OCI-LY3 (cell line): Measurements from ENCODE around the gene OR5C1.

Experiments used
- CTCF ChIP-seq: fragments of 200-600, 300-600 bp; sonication (generic); IDR thresholded peaks from 2 replicates; pipeline ENCODE4 v1.5.1; 2014; ENCODE audit warnings: antibody characterized with exemption, low read length, low read depth
- EZH2phosphoT487 ChIP-seq: fragments of 200-600 bp; shearing (Covaris generic); IDR thresholded peaks from 2 replicates; pipeline ENCODE4 v1.6.1; 2018; ENCODE audit warnings: antibody characterized with exemption, mixed run types, low read depth

DNA sequence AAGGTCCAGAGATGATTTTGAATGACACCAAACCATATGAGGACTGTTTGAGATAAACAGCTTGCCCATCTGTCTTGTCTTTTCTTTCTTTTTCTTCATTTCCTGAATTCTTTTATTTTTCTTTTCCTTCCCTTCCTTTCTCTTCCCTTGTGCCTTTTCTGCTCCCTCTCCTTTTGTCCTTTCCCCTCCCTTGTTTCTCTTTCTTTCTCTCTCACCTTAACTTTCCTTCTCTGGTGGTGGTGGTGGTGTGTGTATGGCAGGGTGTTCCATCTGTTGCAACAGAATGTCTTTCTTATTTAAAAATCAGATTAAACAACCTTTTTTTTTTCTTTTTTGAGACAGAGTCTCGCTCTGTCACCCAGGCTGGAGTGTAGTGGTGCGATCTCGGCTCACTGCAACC, 43.5 kb downstream of the OR5C1 start:
- TF ChIP-seq CTCF: no peak
- no peak for TF ChIP-seq EZH2phosphoT487
